H7 (cell line): ENCODE results near the gene STAC2. TPM values are rescaled to one million over a fixed set of nuclear protein-coding genes. Genes with fewer than 3 reads are reported as not detected.
A peak's percentile ranks its signal among the peaks of the same experiment; 100 is the strongest.

Source experiments
- DNase-seq: peaks from one replicate; pipeline ENCODE4 v3.0.0; 2012
- H3K27me3 ChIP-seq: 2 replicates; pipeline ENCODE4 v1.6.0; 2011; ENCODE audit warnings: mild to moderate bottlenecking, low read length; ENCODE audit not compliant: control insufficient read depth, insufficient read depth
- H3K36me3 ChIP-seq: replicated peaks from 2 replicates; pipeline ENCODE4 v1.5.1; 2011; ENCODE audit warnings: low read length; ENCODE audit not compliant: control insufficient read depth, insufficient read depth
- H3K4me3 ChIP-seq: 2 replicates; pipeline ENCODE4 v1.5.1; 2011; ENCODE audit warnings: low read depth, mild to moderate bottlenecking, control low read depth, low read length, moderate library complexity; ENCODE audit not compliant: insufficient read depth
- total RNA-seq: library from RNA; depleted of rRNA; stranded (reverse); fragments of >200 nt; shearing (Covaris generic); gene quantifications from 2 replicates; pipeline ENCODE4 v1.2.3, GENCODE V29; 2014

The STAC2 gene
- total RNA-seq, 1 experiment from 2014 or later, result 0.59 TPM

GRCh38 chr17:39223907-39224777, 1.6 kb downstream of the STAC2 start:
- peak; percentile 79 for DNase-seq
- peaks cover 41% of the 10 kb centered on the region for H3K27me3 ChIP-seq
- H3K4me3 ChIP-seq, result peak overlapping the region; percentile 54
- no peaks in the 10 kb centered on the region for H3K36me3 ChIP-seq

- Histone ChIP-seq H3K27me3 (peaks cover 50% of the 10 kb centered on the region), H3K4me3 (no peak overlapping the region), H3K36me3 (no peaks in the 10 kb centered on the region)
- DNase-seq, result peak; percentile 65
Measured at GRCh38 chr17:39222866-39223834, 2.6 kb downstream of the STAC2 start.

DNA sequence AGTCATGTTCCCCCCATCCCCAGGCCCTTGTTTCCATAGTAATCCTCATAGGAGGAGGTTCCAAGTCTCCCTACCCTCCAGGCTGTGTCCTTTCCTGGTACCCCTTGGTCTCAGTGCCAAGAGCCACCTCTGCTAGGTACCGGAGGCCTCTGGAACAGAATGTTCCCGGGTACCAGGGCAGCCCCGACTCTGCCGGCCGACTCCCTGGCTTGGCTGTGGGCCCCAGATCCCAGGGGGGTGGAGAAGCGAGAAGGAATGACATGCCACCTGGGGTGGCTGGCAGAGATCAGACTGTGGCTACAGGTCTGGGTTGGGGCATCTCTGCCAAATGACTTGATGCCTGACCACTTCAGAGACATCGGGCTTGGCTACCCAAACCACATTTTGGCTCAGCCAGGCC, 3.6 kb downstream of the STAC2 start:
- H3K27me3 ChIP-seq, result peaks cover 53% of the 10 kb centered on the region
- DNase-seq, result peak; percentile 29
- H3K4me3 ChIP-seq, result no peak overlapping the region
- no peaks in the 10 kb centered on the region for H3K36me3 ChIP-seq

DNA sequence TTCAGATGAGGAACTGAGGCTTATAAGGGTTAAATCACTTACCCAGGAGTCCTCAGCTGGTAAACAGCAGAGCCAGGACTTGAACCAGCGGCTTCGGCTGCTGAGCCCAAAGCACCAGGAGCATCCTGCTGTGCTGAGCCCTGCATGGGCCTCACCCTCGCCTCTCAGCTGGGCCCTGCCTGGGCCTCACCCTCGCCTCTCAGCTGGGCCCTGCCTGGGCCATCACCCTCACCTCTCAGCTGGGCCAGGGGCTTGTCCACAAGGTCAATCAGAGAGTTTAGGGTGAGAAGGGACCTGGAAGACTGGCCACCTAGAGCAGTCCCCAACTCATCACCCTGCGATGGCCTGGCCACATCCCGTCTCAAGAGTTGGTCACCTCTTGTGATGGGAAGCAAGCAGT, 4.2 kb downstream of the STAC2 start:
- H3K36me3 ChIP-seq, result no peaks in the 10 kb centered on the region
- DNase-seq, result no peak
- H3K27me3 ChIP-seq, result peaks cover 59% of the 10 kb centered on the region
- no peak overlapping the region for H3K4me3 ChIP-seq

DNA sequence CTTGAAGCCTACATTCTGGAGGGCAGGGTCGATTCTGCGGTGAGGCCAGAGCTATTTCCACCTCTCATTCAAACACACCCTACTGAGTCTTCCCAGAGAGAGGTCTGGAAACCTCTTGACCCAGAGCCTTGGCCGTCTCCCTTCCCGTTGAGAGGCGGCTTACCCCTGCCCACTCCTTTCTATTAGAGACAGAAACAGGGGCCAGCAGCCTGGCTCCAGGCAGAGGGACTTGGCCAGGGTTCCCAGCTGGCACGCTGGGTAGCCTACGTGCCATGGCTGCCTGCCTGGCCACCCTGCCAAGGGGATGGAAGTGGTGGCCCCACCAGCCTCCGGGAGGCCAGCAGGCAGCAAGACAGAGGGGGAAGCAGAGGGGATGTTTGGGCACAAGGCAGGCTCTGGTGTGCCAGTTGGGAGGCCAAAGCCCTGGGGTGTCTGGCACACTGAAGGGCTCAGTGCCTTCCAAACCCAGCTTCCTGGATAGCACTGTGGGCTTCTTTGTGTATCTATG, 6.0 kb downstream of the STAC2 start:
- peaks cover 45% of the 10 kb centered on the region for H3K27me3 ChIP-seq

DNA sequence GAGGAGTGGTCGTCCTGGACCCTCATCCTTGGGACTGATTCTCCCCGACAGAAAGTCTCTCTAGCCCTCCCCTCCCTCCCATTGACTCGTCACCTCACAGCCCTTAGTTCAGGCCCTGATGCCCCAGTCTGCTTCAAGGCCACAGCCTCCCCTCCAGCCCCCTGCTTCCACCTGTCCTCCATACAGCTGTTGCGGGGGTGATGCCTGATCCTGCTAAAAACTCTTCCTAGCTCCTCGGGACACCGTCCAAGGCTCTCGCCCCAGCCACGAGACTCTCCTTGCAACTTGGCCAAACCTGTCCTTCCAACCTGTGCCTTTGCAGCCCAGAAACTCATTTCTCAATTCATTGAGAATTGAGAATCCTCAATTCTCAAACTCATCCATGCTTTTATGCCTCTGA, 6.8 kb downstream of the STAC2 start:
- H3K36me3 ChIP-seq, result no peaks in the 10 kb centered on the region
- H3K27me3 ChIP-seq, result peaks cover 41% of the 10 kb centered on the region
- no peak overlapping the region for H3K4me3 ChIP-seq
- no peak for DNase-seq

More for the DNA sequence above, 6.0 kb downstream of the STAC2 start:
- no peak for DNase-seq
- Histone ChIP-seq H3K36me3 (no peaks in the 10 kb centered on the region), H3K4me3 (no peak overlapping the region)

DNA sequence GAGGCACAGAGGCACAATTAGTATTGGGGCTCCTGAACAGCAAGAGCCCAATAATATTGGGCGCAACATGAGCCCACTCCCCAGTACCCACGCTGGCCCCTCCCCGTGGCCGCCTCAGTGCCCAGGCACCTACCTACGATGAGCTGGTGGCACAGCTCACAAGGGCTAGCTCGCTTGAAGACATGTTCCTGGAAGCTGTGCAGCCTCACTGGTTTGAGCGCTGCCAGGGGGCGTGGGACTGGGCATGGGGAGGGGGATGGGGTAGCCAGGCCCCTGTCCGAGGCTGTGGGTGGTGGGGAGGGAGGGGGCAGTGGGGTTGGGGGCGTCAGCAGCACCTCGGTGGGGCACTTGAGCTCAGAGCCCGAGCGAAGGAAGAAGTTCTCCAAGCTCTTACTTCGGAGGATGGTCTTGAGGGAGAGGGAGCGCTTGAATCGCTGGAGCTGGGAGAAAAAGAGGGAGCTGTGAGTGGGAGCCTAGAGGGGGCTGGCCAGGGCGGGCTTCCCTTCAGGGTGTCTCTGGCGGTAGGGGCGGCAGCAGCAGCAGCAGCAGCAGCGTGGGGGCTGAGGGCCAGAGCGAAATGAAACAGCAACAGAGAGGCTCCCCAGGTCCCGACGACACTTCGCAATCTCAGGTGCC, 7.9 kb downstream of the STAC2 start:
- Histone ChIP-seq H3K36me3 (no peaks in the 10 kb centered on the region), H3K4me3 (peak overlapping the region; percentile 22; the same call in 1 of the 2 replicates), H3K27me3 (peaks cover 30% of the 10 kb centered on the region)
- peak; percentile 82 for DNase-seq

GRCh38 chr17:39213852-39214251, 11.9 kb downstream of the STAC2 start:
- H3K27me3 ChIP-seq, result peaks cover 38% of the 10 kb centered on the region
- no peak overlapping the region for H3K4me3 ChIP-seq
- peak; percentile 61 for DNase-seq
- H3K36me3 ChIP-seq, result no peaks in the 10 kb centered on the region

DNA sequence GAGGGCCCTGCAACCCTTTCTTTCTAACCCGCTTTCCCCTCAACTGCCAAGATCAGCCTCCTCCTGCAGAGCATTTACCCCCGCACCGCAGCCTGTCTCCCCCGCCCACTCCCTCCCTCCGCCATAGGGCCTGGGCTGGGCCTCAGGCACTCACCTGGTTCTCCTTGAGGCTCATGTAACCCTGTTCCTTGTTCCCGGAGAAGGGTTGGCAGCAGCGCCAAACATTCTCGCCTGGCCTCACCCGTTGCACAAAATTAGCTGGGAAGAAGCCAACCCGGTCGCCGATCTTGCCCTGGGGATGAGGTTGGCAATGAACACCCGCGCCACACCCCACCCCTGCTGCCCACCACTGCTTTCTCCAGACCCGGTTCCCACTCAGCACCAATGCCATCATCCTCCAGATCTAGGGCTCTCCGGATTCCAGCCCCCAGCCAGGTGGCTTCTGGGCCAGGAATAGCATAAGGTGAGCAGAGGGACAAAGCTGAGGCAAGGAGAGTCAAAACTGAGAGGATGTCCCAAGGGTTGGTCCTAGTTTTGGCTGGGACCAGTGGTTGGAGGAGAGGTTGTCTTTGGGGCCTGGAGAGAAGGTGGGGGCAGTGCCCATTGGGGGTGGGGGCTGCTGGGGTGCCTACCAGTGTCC, 12.8 kb downstream of the STAC2 start:
- Histone ChIP-seq H3K36me3 (no peaks in the 10 kb centered on the region), H3K27me3 (peaks cover 29% of the 10 kb centered on the region), H3K4me3 (no peak overlapping the region)
- DNase-seq, result peak; percentile 85

DNA sequence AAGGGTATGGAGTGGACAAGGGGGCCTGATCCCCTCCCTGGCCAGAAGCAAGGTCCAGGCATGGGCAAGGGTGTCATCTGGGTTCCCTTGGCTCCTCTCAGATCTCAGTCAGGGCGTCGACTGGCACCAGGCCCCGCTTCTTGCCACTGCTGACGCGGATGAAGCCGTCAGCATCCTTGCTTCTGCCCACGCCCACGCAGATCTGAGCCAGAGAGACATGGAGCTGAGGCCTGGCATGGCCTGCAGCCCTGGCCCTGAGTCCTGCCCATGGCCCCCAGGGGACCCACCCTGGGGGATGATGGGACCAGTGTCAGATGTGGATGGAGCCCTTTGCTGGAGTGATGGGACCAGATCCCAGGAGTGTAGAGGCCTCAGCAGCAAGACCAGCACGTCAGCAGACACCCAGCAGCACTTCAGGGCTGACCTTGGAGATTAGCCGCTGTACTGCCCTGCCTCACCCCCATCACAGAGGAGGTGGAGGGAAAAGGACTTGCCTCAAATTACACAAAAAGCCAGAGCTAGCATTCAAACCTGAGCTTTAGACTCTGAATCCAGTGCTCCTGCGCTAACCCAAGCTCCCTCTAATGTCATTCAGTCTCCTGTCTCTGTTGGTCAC, 13.4 kb downstream of the STAC2 start:
- no peak for DNase-seq

GRCh38 chr17:39210093-39210434, 15.7 kb downstream of the STAC2 start:
- H3K36me3 ChIP-seq, result peaks cover 1% of the 10 kb centered on the region
- H3K27me3 ChIP-seq, result peaks cover 20% of the 10 kb centered on the region; the same call in 1 of the 2 replicates
- DNase-seq, result peak; percentile 70
- peak overlapping the region; percentile 58 for H3K4me3 ChIP-seq

More for the DNA sequence above, 13.4 kb downstream of the STAC2 start:
- Histone ChIP-seq H3K27me3 (peaks cover 27% of the 10 kb centered on the region), H3K36me3 (no peaks in the 10 kb centered on the region), H3K4me3 (no peak overlapping the region)

DNA sequence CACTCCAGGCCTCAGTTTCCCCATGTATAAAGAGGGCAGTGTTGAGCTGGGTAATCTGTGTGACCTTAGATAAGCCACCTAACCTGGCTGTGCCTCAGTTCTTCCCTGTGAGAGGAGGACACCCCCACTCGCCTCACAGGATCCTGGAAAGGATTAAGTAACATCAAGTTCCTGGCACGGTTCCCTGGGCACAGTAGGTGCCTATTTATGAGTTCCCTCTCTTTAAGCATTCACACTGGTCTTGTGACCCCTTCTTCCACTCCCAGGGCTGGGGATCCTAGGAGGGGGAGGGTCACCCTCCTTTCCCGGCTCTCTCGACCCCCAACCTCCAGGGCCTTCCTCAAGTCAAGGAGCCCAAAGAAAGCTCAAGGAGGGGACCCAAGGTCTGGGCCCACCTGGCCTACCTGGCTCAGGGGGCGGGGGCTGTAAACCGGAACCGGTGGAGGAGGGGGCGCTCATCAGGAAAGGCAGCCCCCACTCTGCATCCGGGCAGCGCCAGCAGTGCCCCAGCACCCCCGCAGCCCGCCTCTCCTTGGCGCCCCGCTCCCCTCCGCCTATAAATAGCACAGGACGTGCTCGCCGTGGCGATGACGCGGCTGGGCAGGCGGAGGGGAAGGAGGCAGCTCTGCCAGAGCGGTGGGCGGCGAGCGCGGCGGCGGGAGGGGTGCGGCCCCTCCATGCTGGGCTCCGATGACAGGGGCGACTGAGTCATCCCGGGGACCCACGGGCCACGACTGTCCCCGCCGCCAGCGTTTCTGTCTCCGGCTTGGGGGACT, 16.2 kb downstream of the STAC2 start:
- Histone ChIP-seq H3K36me3 (peaks cover 4% of the 10 kb centered on the region), H3K4me3 (peak overlapping the region; percentile 58), H3K27me3 (peaks cover 20% of the 10 kb centered on the region; the same call in 1 of the 2 replicates)
- DNase-seq, result peak; percentile 86

- peaks cover 8% of the 10 kb centered on the region for H3K36me3 ChIP-seq
- peaks cover 16% of the 10 kb centered on the region; the same call in 1 of the 2 replicates for H3K27me3 ChIP-seq
- DNase-seq, result peak; percentile 65
- no peak overlapping the region for H3K4me3 ChIP-seq
Measured at GRCh38 chr17:39208893-39209292, 16.9 kb downstream of the STAC2 start.
